ENCODE results near the gene ABCA3.

Gene ABCA3

DNA sequence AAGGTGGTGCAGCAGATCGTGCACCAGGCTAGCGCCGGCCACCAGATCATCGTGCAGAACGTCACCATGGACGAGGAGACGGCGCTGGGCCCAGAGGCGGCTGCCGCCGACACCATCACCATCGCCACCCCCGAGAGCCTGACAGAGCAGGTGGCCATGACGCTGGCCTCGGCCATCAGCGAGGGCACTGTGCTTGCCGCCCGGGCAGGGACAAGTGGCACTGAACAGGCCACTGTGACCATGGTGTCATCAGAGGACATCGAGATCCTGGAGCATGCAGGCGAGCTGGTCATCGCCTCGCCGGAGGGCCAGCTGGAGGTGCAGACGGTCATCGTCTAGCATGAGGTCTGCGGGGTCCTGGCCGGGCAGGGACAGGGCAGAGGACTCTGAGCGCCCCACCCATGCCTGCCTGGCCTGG, 105.3 kb downstream of the ABCA3 start:
- Histone ChIP-seq H3K27me3 (ENCODE audit: low read depth, low read length) (no peaks in the 10 kb centered on the region), H3K79me2 (ENCODE audit: low read length) (no peaks in the 10 kb centered on the region), H3K4me1 (ENCODE audit: low read length) (no peaks in the 10 kb centered on the region), H3K9me3 (ENCODE audit: insufficient read depth, low read length) (no peaks in the 10 kb centered on the region), H3K4me2 (ENCODE audit: low read length) (no peak overlapping the region), H3K27ac (ENCODE audit: low read length) (no peak overlapping the region), H3K9ac (ENCODE audit: low read length) (no peak overlapping the region), H3K4me3 (ENCODE audit: low read length) (no peak overlapping the region), H4K20me1 (ENCODE audit: insufficient read depth, low read length) (no peaks in the 10 kb centered on the region), H2AFZ (ENCODE audit: low read depth, low read length) (no peak overlapping the region), H3K36me3 (replicated peaks; ENCODE audit: low read depth, low read length) (peaks cover 23% of the 10 kb centered on the region)
- TF ChIP-seq, protein P1, sequence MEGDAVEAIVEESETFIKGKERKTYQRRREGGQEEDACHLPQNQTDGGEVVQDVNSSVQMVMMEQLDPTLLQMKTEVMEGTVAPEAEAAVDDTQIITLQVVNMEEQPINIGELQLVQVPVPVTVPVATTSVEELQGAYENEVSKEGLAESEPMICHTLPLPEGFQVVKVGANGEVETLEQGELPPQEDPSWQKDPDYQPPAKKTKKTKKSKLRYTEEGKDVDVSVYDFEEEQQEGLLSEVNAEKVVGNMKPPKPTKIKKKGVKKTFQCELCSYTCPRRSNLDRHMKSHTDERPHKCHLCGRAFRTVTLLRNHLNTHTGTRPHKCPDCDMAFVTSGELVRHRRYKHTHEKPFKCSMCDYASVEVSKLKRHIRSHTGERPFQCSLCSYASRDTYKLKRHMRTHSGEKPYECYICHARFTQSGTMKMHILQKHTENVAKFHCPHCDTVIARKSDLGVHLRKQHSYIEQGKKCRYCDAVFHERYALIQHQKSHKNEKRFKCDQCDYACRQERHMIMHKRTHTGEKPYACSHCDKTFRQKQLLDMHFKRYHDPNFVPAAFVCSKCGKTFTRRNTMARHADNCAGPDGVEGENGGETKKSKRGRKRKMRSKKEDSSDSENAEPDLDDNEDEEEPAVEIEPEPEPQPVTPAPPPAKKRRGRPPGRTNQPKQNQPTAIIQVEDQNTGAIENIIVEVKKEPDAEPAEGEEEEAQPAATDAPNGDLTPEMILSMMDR (IDR thresholded peaks at IDR 0.05; ENCODE audit: low read depth, low read length), result no peak
- TF ChIP-seq EZH2phosphoT487 (IDR thresholded peaks at IDR 0.05; ENCODE audit: low read depth), result no peak

DNA sequence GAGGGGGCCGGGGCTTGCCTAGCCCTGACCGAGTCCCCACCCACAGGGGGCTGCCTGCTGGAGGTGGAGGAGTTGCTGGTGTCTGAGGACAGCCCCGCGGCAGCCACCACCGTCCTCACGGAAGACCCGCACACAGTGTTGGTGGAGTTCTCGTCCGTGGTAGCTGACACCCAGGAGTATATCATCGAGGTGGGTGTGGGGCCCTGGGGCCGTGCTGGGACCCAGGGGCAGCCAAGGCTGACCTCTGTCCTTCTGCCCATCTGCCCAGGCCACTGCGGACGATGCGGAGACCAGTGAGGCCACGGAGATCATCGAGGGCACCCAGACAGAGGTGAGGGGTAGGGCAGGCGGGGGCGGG, 105.7 kb downstream of the ABCA3 start:
- Histone ChIP-seq H3K4me3 (ENCODE audit: low read length) (no peak overlapping the region), H3K79me2 (ENCODE audit: low read length) (no peaks in the 10 kb centered on the region), H3K9me3 (ENCODE audit: insufficient read depth, low read length) (no peaks in the 10 kb centered on the region), H3K4me1 (ENCODE audit: low read length) (no peaks in the 10 kb centered on the region), H3K27me3 (ENCODE audit: low read depth, low read length) (no peaks in the 10 kb centered on the region), H3K4me2 (ENCODE audit: low read length) (no peak overlapping the region), H4K20me1 (ENCODE audit: insufficient read depth, low read length) (no peaks in the 10 kb centered on the region), H2AFZ (ENCODE audit: low read depth, low read length) (no peak overlapping the region), H3K36me3 (replicated peaks; ENCODE audit: low read depth, low read length) (peaks cover 23% of the 10 kb centered on the region), H3K27ac (ENCODE audit: low read length) (no peak overlapping the region), H3K9ac (ENCODE audit: low read length) (no peak overlapping the region)
- TF ChIP-seq EZH2phosphoT487 (IDR thresholded peaks at IDR 0.05; ENCODE audit: low read depth), result no peak
- TF ChIP-seq, protein P1 (IDR thresholded peaks at IDR 0.05; ENCODE audit: low read depth, low read length), result no peak

DNA sequence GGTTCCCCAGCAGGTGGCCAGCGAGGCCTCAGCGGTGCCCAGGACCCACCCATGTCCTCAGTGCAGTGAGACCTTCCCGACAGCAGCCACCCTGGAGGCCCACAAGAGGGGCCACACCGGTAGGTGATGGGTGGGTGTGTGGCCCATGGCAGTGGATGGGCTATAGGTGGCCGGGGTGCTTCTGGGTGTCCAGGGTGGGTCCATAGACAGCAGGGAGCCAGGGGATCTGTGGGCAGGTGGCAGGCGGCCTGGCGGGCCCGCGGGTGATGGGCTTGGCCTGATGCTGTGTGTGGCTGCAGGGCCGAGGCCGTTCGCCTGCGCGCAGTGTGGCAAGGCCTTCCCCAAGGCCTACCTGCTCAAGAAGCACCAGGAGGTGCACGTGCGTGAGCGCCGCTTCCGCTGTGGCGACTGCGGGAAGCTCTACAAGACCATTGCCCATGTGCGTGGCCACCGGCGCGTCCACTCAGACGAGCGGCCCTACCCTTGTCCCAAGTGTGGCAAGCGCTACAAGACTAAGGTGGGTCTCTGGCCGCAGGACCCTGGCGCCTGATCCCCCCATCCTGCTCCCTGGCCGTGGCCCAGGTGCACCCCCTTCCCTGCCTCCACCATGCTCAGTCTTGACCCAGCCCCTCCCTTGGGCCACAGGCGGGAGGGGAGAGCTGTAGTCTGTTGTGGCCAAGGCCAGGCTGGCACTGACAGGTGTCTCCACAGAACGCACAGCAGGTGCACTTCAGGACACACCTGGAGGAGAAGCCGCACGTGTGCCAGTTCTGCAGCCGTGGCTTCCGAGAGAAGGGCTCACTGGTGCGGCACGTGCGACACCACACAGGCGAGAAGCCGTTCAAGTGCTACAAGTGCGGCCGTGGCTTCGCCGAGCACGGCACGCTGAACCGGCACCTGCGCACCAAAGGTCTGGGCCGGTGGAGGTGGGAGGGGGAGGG, 106.4 kb downstream of the ABCA3 start:
- no peak overlapping the region for H2AFZ ChIP-seq (ENCODE audit: low read depth, low read length)
- no peaks in the 10 kb centered on the region for H3K4me1 ChIP-seq (ENCODE audit: low read length)
- H3K36me3 ChIP-seq (replicated peaks; ENCODE audit: low read depth, low read length), result peaks cover 20% of the 10 kb centered on the region
- no peaks in the 10 kb centered on the region for H3K9me3 ChIP-seq (ENCODE audit: insufficient read depth, low read length)
- H3K4me2 ChIP-seq (ENCODE audit: low read length), result no peak overlapping the region
- H3K79me2 ChIP-seq (ENCODE audit: low read length), result no peaks in the 10 kb centered on the region; the same call in 1 of the 2 replicates
- H3K4me3 ChIP-seq (ENCODE audit: low read length), result no peak overlapping the region
- H3K27ac ChIP-seq (ENCODE audit: low read length), result no peak overlapping the region
- TF ChIP-seq EZH2phosphoT487 (IDR thresholded peaks at IDR 0.05; ENCODE audit: low read depth), result no peak
- TF ChIP-seq, protein P1 (IDR thresholded peaks at IDR 0.05; ENCODE audit: low read depth, low read length), result no peak
- no peaks in the 10 kb centered on the region for H3K27me3 ChIP-seq (ENCODE audit: low read depth, low read length)
- H4K20me1 ChIP-seq (ENCODE audit: insufficient read depth, low read length), result no peaks in the 10 kb centered on the region
- H3K9ac ChIP-seq (ENCODE audit: low read length), result no peak overlapping the region

DNA sequence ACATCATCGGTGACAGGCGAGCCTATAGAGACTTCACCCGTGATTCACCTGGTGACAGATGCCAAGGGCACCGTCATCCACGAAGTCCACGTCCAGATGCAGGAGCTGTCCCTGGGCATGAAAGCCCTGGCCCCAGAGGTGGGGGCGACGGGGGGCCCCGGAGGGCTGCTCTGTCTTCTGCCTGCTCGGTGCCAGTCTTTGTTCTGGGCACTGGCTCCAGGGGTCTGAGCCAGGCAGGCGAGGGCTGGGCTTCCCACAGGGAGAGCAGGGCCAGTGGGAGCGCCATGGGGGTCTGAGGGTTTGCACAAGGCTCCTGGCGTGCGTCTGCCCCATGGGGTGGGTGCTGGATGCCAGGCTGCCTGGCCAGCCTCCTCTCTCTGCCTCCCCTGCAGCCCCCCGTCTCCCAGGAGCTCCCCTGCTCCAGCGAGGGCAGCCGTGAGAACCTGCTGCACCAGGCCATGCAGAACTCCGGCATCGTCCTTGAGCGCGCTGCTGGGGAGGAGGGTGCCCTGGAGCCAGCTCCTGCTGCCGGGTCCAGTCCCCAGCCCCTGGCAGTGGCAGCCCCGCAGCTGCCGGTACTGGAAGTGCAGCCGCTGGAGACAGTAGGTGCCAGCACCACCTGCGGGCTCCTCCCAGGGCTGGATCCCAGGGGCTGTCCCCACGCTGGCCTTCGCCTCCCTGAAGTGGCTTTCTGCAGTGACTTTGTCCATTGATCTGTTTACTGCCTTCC, 107.3 kb downstream of the ABCA3 start:
- H3K27ac ChIP-seq (ENCODE audit: low read length), result no peak overlapping the region
- no peak overlapping the region for H3K4me3 ChIP-seq (ENCODE audit: low read length)
- TF ChIP-seq, protein P1 (IDR thresholded peaks at IDR 0.05; ENCODE audit: low read depth, low read length), result no peak
- no peak for TF ChIP-seq EZH2phosphoT487 (IDR thresholded peaks at IDR 0.05; ENCODE audit: low read depth)
- peaks cover 6% of the 10 kb centered on the region for H3K79me2 ChIP-seq (ENCODE audit: low read length)
- no peaks in the 10 kb centered on the region for H3K4me1 ChIP-seq (ENCODE audit: low read length)
- H2AFZ ChIP-seq (ENCODE audit: low read depth, low read length), result no peak overlapping the region
- H3K4me2 ChIP-seq (ENCODE audit: low read length), result no peak overlapping the region
- no peaks in the 10 kb centered on the region for H3K27me3 ChIP-seq (ENCODE audit: low read depth, low read length)
- no peak overlapping the region for H3K9ac ChIP-seq (ENCODE audit: low read length)
- H3K9me3 ChIP-seq (ENCODE audit: insufficient read depth, low read length), result no peaks in the 10 kb centered on the region
- H4K20me1 ChIP-seq (ENCODE audit: insufficient read depth, low read length), result no peaks in the 10 kb centered on the region
- peaks cover 20% of the 10 kb centered on the region for H3K36me3 ChIP-seq (replicated peaks; ENCODE audit: low read depth, low read length)
